Stimulated activated CD4-positive, alpha-beta T cell treated with anti-CD3 and anti-CD28 coated beads, Interleukin-1b, Interleukin-23, amount 100 ng/mL, for 48 hours (primary cell): ENCODE measurements around the gene HOXD8.

Experiments used
- DNase-seq: peaks from one replicate; pipeline ENCODE4 v3.0.0-alpha.2; 2020

HOXD8 gene

GRCh38 chr2:176117162-176117822, 12.2 kb upstream of the HOXD8 start:
- DNase-seq = no peak

GRCh38 chr2:176117823-176118371, 11.6 kb upstream of the HOXD8 start:
- DNase-seq = no peak

GRCh38 chr2:176118601-176119339, 10.7 kb upstream of the HOXD8 start:
- peak; percentile 32 for DNase-seq

- no peak for DNase-seq
These were observed 8.9 kb upstream of the HOXD8 start for GRCh38 chr2:176120364-176121189.

GRCh38 chr2:176121190-176122051, 8.1 kb upstream of the HOXD8 start:
- DNase-seq = no peak

GRCh38 chr2:176122052-176122682, 7.3 kb upstream of the HOXD8 start:
- DNase-seq = no peak

- no peak for DNase-seq
These were observed 6.7 kb upstream of the HOXD8 start, which contains the start of gene HOXD9 for GRCh38 chr2:176122683-176123410. HOXD9 (plus strand) TSS chr2:176122719; CDS start chr2:176122769, 50 bp downstream.

GRCh38 chr2:176123411-176124109, 5.9 kb upstream of the HOXD8 start:
- DNase-seq = no peak

- no peak for DNase-seq
These were observed 5.2 kb upstream of the HOXD8 start for GRCh38 chr2:176124110-176124946.

GRCh38 chr2:176124947-176125771, 4.3 kb upstream of the HOXD8 start:
- no peak for DNase-seq

- no peak for DNase-seq
These were observed 3.8 kb upstream of the HOXD8 start for GRCh38 chr2:176125772-176126054.

- peak; percentile 34 for DNase-seq
These were observed 2.4 kb upstream of the HOXD8 start for GRCh38 chr2:176126929-176127773.

- DNase-seq = no peak
These were observed 1.8 kb upstream of the HOXD8 start for GRCh38 chr2:176127774-176128072.

- DNase-seq = no peak
These were observed 1.1 kb upstream of the HOXD8 start for GRCh38 chr2:176128172-176128981.

- DNase-seq = no peak
These were observed 275 bp downstream of the HOXD8 start for GRCh38 chr2:176129813-176130146.

- DNase-seq = peak; percentile 25
These were observed 847 bp downstream of the HOXD8 start for GRCh38 chr2:176130147-176130956.
